Measurements from ENCODE around the gene SLC39A8. TPM values are rescaled to one million over a fixed set of nuclear protein-coding genes. Genes with fewer than 3 reads are reported as not detected.

Gene SLC39A8
- total RNA-seq, 1 donor from 2014 or later, result 7.9 TPM

GRCh38 chr4:102263024-102263787, 82.1 kb downstream of the SLC39A8 start:
- Mint-ChIP-seq H3K36me3 (peaks cover 3% of the 10 kb centered on the region), H3K27me3 (ENCODE audit: low read depth) (no peaks in the 10 kb centered on the region), H3K9me3 (no peaks in the 10 kb centered on the region), H3K4me3 (no peak overlapping the region), H3K4me1 (peaks cover 9% of the 10 kb centered on the region), H3K27ac (no peak overlapping the region)
- no peak for DNase-seq (ENCODE audit: low spot score in 2 of 2, unreplicated experiment in 2 of 2)
- peak; percentile 53 for TF ChIP-seq CTCF (IDR thresholded peaks at IDR 0.05; ENCODE audit: unreplicated experiment)

GRCh38 chr4:102259702-102260101, 85.6 kb downstream of the SLC39A8 start:
- DNase-seq (ENCODE audit: low spot score in 2 of 2, unreplicated experiment in 2 of 2), result no peak
- H3K27ac Mint-ChIP-seq, result no peak overlapping the region
- TF ChIP-seq CTCF (IDR thresholded peaks at IDR 0.05; ENCODE audit: unreplicated experiment), result no peak
- H3K4me3 Mint-ChIP-seq, result no peak overlapping the region
- H3K9me3 Mint-ChIP-seq, result no peaks in the 10 kb centered on the region
- H3K27me3 Mint-ChIP-seq (ENCODE audit: low read depth), result no peaks in the 10 kb centered on the region
- H3K36me3 Mint-ChIP-seq, result no peaks in the 10 kb centered on the region
- H3K4me1 Mint-ChIP-seq, result peaks cover 9% of the 10 kb centered on the region

GRCh38 chr4:102259081-102259480, 86.2 kb downstream of the SLC39A8 start:
- Mint-ChIP-seq H3K9me3 (no peaks in the 10 kb centered on the region), H3K27ac (peak overlapping the region; percentile 24), H3K4me1 (peaks cover 10% of the 10 kb centered on the region), H3K4me3 (no peak overlapping the region), H3K36me3 (no peaks in the 10 kb centered on the region), H3K27me3 (ENCODE audit: low read depth) (no peaks in the 10 kb centered on the region)
- no peak for TF ChIP-seq CTCF (IDR thresholded peaks at IDR 0.05; ENCODE audit: unreplicated experiment)
- DNase-seq (ENCODE audit: low spot score in 2 of 2, unreplicated experiment in 2 of 2), result no peak

GRCh38 chr4:102256321-102256720, 89.0 kb downstream of the SLC39A8 start:
- no peaks in the 10 kb centered on the region for H3K9me3 Mint-ChIP-seq
- no peaks in the 10 kb centered on the region for H3K27me3 Mint-ChIP-seq (ENCODE audit: low read depth)
- no peak overlapping the region for H3K4me3 Mint-ChIP-seq
- H3K36me3 Mint-ChIP-seq, result no peaks in the 10 kb centered on the region
- H3K27ac Mint-ChIP-seq, result no peak overlapping the region
- TF ChIP-seq CTCF (IDR thresholded peaks at IDR 0.05; ENCODE audit: unreplicated experiment), result no peak
- H3K4me1 Mint-ChIP-seq, result peaks cover 8% of the 10 kb centered on the region
- DNase-seq (ENCODE audit: low spot score in 2 of 2, unreplicated experiment in 2 of 2), result no peak

- DNase-seq (ENCODE audit: low spot score in 2 of 2, unreplicated experiment in 2 of 2), result no peak
- Mint-ChIP-seq H3K4me3 (no peak overlapping the region), H3K9me3 (peaks cover 4% of the 10 kb centered on the region), H3K27ac (no peak overlapping the region), H3K36me3 (no peaks in the 10 kb centered on the region), H3K4me1 (peaks cover 5% of the 10 kb centered on the region), H3K27me3 (ENCODE audit: low read depth) (no peaks in the 10 kb centered on the region)
- no peak for TF ChIP-seq CTCF (IDR thresholded peaks at IDR 0.05; ENCODE audit: unreplicated experiment)
These were observed 91.4 kb downstream of the SLC39A8 start for GRCh38 chr4:102253860-102254259.
